ENCODE measurements around the gene SHROOM3. TPM values are rescaled to one million over a fixed set of nuclear protein-coding genes. Genes with fewer than 3 reads are reported as not detected.
A peak's percentile ranks its signal among the peaks of the same experiment; 100 is the strongest.

Gene SHROOM3
- total RNA-seq, 1 donor from 2014 or later, result 16.2 TPM

DNA sequence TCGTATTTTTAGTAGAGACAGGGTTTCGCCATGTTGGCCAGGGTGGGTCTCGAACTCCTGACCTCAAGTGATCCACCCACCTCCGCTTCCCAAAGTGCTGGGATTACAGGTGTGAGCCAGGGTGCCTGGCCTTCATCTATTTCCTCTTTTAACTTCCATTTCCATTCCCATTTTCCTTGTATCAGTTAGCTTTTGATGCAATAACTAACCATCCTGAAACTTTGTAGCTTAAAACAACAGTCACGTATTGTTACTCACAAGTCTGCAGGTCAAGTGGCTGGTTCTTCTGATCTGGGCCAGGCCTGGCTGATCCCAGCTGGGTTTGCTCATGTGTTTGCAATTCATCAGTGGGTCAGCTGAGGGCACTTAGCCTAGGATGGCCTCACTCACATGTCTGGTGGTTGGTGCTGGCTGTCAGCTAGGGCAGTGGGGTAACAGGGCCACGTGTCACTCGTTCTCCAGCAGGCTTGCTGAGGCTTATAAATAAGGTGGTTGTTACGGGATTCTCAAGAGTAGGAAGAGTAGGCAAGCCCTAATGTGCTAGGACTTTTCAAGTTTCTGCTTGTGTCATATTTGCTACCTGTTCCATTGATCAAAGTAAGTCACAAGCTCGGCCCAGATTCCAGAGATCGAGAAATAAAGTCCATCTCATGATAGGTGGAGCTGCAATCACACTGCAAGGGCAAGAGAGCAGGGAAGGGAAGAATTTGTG, 374.7 kb downstream of the SHROOM3 start:
- Histone ChIP-seq H3K27ac (replicated peaks) (no peak overlapping the region), H3K27me3 (ENCODE audit: low read depth) (no peaks in the 10 kb centered on the region), H3K4me1 (peaks cover 28% of the 10 kb centered on the region), H3K36me3 (no peaks in the 10 kb centered on the region), H3K9me3 (replicated peaks) (peaks cover 21% of the 10 kb centered on the region), H3K4me3 (no peak overlapping the region)
- TF ChIP-seq, protein P1, sequence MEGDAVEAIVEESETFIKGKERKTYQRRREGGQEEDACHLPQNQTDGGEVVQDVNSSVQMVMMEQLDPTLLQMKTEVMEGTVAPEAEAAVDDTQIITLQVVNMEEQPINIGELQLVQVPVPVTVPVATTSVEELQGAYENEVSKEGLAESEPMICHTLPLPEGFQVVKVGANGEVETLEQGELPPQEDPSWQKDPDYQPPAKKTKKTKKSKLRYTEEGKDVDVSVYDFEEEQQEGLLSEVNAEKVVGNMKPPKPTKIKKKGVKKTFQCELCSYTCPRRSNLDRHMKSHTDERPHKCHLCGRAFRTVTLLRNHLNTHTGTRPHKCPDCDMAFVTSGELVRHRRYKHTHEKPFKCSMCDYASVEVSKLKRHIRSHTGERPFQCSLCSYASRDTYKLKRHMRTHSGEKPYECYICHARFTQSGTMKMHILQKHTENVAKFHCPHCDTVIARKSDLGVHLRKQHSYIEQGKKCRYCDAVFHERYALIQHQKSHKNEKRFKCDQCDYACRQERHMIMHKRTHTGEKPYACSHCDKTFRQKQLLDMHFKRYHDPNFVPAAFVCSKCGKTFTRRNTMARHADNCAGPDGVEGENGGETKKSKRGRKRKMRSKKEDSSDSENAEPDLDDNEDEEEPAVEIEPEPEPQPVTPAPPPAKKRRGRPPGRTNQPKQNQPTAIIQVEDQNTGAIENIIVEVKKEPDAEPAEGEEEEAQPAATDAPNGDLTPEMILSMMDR (IDR thresholded peaks at IDR 0.05; ENCODE audit: borderline replicate concordance), result no peak
- intact Hi-C loops (cut with micrococcal nuclease), result no loop called here
- DNase-seq, result no peak

- intact Hi-C loops (cut with micrococcal nuclease), result no loop called here
- Histone ChIP-seq H3K36me3 (no peaks in the 10 kb centered on the region), H3K4me3 (no peak overlapping the region), H3K27me3 (ENCODE audit: low read depth) (no peaks in the 10 kb centered on the region), H3K27ac (replicated peaks) (peak overlapping the region; percentile 76), H3K4me1 (peaks cover 28% of the 10 kb centered on the region), H3K9me3 (replicated peaks) (peaks cover 28% of the 10 kb centered on the region)
- TF ChIP-seq, protein P1 (IDR thresholded peaks at IDR 0.05; ENCODE audit: borderline replicate concordance), result no peak
- peak; percentile 45 for DNase-seq
Measured at GRCh38 chr4:76811604-76812412, 376.8 kb downstream of the SHROOM3 start.

DNA sequence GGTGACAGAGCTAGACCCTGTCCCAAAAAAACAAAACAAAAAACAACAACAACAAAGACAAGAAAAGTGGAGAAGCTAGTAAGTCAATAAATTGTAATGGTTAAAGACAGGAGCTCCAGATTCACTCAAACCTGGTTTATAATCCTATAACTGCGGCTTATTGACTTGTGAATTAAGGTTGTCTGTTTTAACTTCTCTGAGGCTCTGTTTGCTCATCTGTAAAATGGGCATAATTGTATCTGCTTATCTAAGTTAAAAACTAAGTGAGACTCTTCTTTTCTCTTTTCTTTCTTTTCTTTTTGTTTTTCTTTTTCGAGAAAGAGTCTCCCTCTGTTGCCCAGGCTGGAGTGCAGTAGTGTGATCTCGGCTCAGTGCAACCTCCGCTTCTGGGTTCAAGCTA, 378.0 kb downstream of the SHROOM3 start:
- TF ChIP-seq, protein P1 (IDR thresholded peaks at IDR 0.05; ENCODE audit: borderline replicate concordance), result no peak
- H3K27ac ChIP-seq (replicated peaks), result peak overlapping the region; percentile 76
- H3K4me3 ChIP-seq, result no peak overlapping the region
- peaks cover 28% of the 10 kb centered on the region for H3K4me1 ChIP-seq
- no peaks in the 10 kb centered on the region for H3K36me3 ChIP-seq
- peaks cover 18% of the 10 kb centered on the region for H3K9me3 ChIP-seq (replicated peaks)
- H3K27me3 ChIP-seq (ENCODE audit: low read depth), result no peaks in the 10 kb centered on the region
- intact Hi-C loops (cut with micrococcal nuclease), result no loop called here
- DNase-seq, result no peak

- Histone ChIP-seq H3K9me3 (replicated peaks) (no peaks in the 10 kb centered on the region), H3K4me3 (no peak overlapping the region), H3K27ac (replicated peaks) (peak overlapping the region; percentile 1), H3K4me1 (no peaks in the 10 kb centered on the region), H3K36me3 (no peaks in the 10 kb centered on the region), H3K27me3 (ENCODE audit: low read depth) (no peaks in the 10 kb centered on the region)
- no peak for DNase-seq
- intact Hi-C loops (cut with micrococcal nuclease), result no loop called here
- TF ChIP-seq, protein P1 (IDR thresholded peaks at IDR 0.05; ENCODE audit: borderline replicate concordance), result no peak
Measured at GRCh38 chr4:76821641-76822040, 386.6 kb downstream of the SHROOM3 start.

GRCh38 chr4:76822303-76822702, 387.3 kb downstream of the SHROOM3 start:
- no peaks in the 10 kb centered on the region for H3K36me3 ChIP-seq
- H3K27ac ChIP-seq (replicated peaks), result no peak overlapping the region
- DNase-seq, result no peak
- no peaks in the 10 kb centered on the region for H3K9me3 ChIP-seq (replicated peaks)
- H3K4me3 ChIP-seq, result no peak overlapping the region
- no peaks in the 10 kb centered on the region for H3K4me1 ChIP-seq
- TF ChIP-seq, protein P1 (IDR thresholded peaks at IDR 0.05; ENCODE audit: borderline replicate concordance), result no peak
- H3K27me3 ChIP-seq (ENCODE audit: low read depth), result no peaks in the 10 kb centered on the region
- intact Hi-C loops (cut with micrococcal nuclease), result no loop called here
